HepG2 (cell line): Measurements from ENCODE around the gene SLC22A31. TPM values are rescaled to one million over a fixed set of nuclear protein-coding genes. Genes with fewer than 3 reads are reported as not detected.
A peak's percentile ranks its signal among the peaks of the same experiment; 100 is the strongest.

Experiments
- AKAP8 ChIP-seq: sonication (generic); formaldehyde crosslinking; IDR thresholded peaks from 2 replicates; pipeline ENCODE4 v1.5.1; 2020; ENCODE audit warnings: mild to moderate bottlenecking, missing genetic modification reagents
- HNRNPLL ChIP-seq: fragments of 200-400 bp; formaldehyde crosslinking; IDR thresholded peaks from 2 replicates; pipeline ENCODE4 v1.6.1; 2017; ENCODE audit warnings: mild to moderate bottlenecking, low read depth, low read length; ENCODE audit not compliant: poor library complexity, severe bottlenecking
- KDM1A ChIP-seq: IDR thresholded peaks from 2 replicates; pipeline ENCODE4 v1.6.1; 2016; ENCODE audit warnings: missing compliant biosample characterization
- KLF15 ChIP-seq: sonication (generic); formaldehyde crosslinking; IDR thresholded peaks from 2 replicates; pipeline ENCODE4 v1.8.1; 2023; ENCODE audit warnings: borderline replicate concordance, mild to moderate bottlenecking, inconsistent platforms, missing genetic modification reagents, mixed read lengths
- LCORL ChIP-seq, 2 experiments: fragments of 450-650 bp in 1 of 2; sonication (generic) in 1 of 2; formaldehyde crosslinking in 1 of 2; IDR thresholded peaks; 2 replicates each; pipeline versions ENCODE4 v1.5.0 to v1.6.1; 2017 to 2020; ENCODE audit warnings: antibody characterized with exemption in 1 of 2, missing genetic modification reagents in 1 of 2
- ONECUT2 ChIP-seq: sonication (generic); formaldehyde crosslinking; IDR thresholded peaks from 2 replicates; pipeline ENCODE4 v1.4.0; 2020; ENCODE audit warnings: missing genetic modification reagents
- PCBP1 ChIP-seq: fragments of 200-400 bp; formaldehyde crosslinking; IDR thresholded peaks from 2 replicates; pipeline ENCODE4 v1.6.1; 2017; ENCODE audit warnings: mild to moderate bottlenecking, low read depth, low read length, borderline replicate concordance
- REPIN1 ChIP-seq: sonication (generic); formaldehyde crosslinking; IDR thresholded peaks from 2 replicates; pipeline ENCODE4 v1.8.0; 2022; ENCODE audit warnings: missing genetic modification reagents, low read depth, mild to moderate bottlenecking, borderline replicate concordance
- SNRNP70 ChIP-seq: fragments of 200-400 bp; formaldehyde crosslinking; IDR thresholded peaks from 2 replicates; pipeline ENCODE4 v1.6.1; 2017; ENCODE audit warnings: mild to moderate bottlenecking, low read depth, low read length, moderate library complexity
- SP5 ChIP-seq: IDR thresholded peaks from 2 replicates; pipeline ENCODE4 v1.6.1; 2016; ENCODE audit warnings: low read depth, borderline replicate concordance
- TOPORS ChIP-seq: sonication (generic); formaldehyde crosslinking; IDR thresholded peaks from 2 replicates; pipeline ENCODE4 v1.8.0; 2023; ENCODE audit warnings: mild to moderate bottlenecking, missing genetic modification reagents
- YY1 ChIP-seq: IDR thresholded peaks from 2 replicates; pipeline ENCODE4 v1.6.1; 2011; ENCODE audit warnings: low read length, low read depth, moderate library complexity, mild to moderate bottlenecking; ENCODE audit not compliant: insufficient read depth, insufficient replicate concordance
- ZNF766 ChIP-seq: sonication (generic); formaldehyde crosslinking; IDR thresholded peaks from 2 replicates; pipeline ENCODE4 v1.5.0; 2020; ENCODE audit warnings: missing genetic modification reagents, borderline replicate concordance
- ZNF841 ChIP-seq: sonication (generic); formaldehyde crosslinking; IDR thresholded peaks from 2 replicates; pipeline ENCODE4 v1.8.1; 2023; ENCODE audit warnings: missing genetic modification reagents, borderline replicate concordance
- polyA plus RNA-seq, 8 experiments: library from polyadenylated mRNA; depleted of rRNA in 3 of 8; stranded (reverse) in 7 of 8; unstranded in 1 of 8; fragments of >200 nt; fragmentation: Illumina TruSeq in 4 of 8; extraction: Trizol in 4 of 8; gene quantifications; 2 replicates each; pipeline versions ENCODE4 v1.2.1 to v1.2.3, GENCODE V29; 2011 to 2016; ENCODE audit warnings: low read depth in 4 of 8, missing spikeins in 1 of 8, mixed read lengths in 1 of 8; ENCODE audit not compliant: insufficient read depth in 1 of 8
- total RNA-seq, 5 experiments: library from RNA; depleted of rRNA; stranded (reverse); fragments of >200 nt; fragmentation: Illumina TruSeq; extraction: Trizol; gene quantifications; 2 replicates each; pipeline ENCODE4 v1.2.3, GENCODE V29; 2016; ENCODE audit warnings: low read depth in 1 of 5
- TF ChIP-seq, protein P1 (sequence below): sonication (generic); formaldehyde crosslinking; IDR thresholded peaks from 2 replicates; pipeline ENCODE4 v1.8.0; 2022; ENCODE audit warnings: mild to moderate bottlenecking, missing genetic modification reagents; ENCODE audit not compliant: insufficient replicate concordance
- TF ChIP-seq, protein P2 (sequence below): sonication (generic); formaldehyde crosslinking; IDR thresholded peaks from 2 replicates; pipeline ENCODE4 v1.5.1; 2020; ENCODE audit warnings: mild to moderate bottlenecking, missing genetic modification reagents, borderline replicate concordance
- TF ChIP-seq, protein P3 (sequence below): sonication (generic); formaldehyde crosslinking; conservative IDR thresholded peaks from 2 replicates; pipeline ENCODE4 v1.4.0; 2020; ENCODE audit warnings: mild to moderate bottlenecking, missing genetic modification reagents, moderate library complexity

The SLC22A31 gene
- total and polyA plus RNA-seq, 2 of the 13 experiments (the other 11 are each of a cell fraction or from before 2014, with no cell fraction given) = 67.3 to 83.3 TPM

DNA sequence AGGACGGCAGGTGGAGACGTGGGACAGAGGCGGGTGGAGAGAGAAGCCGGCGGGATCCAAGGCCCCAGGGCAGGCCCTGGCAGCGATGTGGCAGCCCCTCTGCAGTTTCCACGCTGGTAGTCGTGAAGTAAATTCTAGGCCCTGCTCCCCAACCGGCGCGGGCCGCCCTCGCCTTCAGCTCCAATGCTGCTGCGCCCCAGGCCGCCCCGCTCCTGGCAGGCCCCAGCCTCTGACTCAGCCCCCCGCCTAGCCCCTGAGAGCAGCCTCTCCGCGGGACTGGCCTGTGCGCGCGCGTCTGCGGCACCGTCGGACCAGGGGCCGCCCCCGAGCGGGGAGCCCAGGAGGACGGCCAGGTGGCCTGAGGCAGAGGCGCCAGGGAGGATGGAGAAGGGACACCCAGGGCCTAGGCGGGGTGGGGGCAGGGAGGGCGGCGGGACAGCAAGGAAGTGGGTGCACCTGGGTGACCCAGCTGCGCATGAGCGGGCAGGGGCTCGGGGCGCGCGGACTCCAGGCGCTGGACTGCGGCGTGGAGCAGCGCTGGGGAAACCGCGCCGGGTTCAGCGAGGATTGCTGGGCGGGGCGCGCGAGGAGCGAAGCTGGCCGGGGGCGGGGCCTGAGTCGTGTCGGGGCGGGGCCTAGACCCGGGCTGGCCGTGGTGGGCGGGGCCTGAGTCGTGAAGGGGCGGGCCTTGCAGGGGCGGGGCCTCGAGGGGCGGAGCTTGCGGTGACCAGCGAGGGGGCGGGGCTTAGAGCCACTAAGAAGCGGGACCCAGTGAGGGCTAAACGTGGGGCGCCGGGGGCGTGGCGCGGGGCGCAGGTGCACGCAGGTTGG lies 46.8 kb upstream of the SLC22A31 start (continued):
- TF ChIP-seq SP5 = peak; percentile 21; the same call in 1 of the 2 replicates
- no peak for TF ChIP-seq KDM1A
- no peak for TF ChIP-seq ZNF841 (CRISPR knock-in tag)
- TF ChIP-seq PCBP1 = no peak
- TF ChIP-seq SNRNP70 = no peak
- peak; percentile 81 for TF ChIP-seq AKAP8 (CRISPR knock-in tag)
- no peak; the same call in 1 of the 2 replicates for TF ChIP-seq REPIN1 (CRISPR knock-in tag)
- peak; percentile 40 for TF ChIP-seq YY1
- TF ChIP-seq ZNF766 (CRISPR knock-in tag) = no peak
- TF ChIP-seq, protein P1, sequence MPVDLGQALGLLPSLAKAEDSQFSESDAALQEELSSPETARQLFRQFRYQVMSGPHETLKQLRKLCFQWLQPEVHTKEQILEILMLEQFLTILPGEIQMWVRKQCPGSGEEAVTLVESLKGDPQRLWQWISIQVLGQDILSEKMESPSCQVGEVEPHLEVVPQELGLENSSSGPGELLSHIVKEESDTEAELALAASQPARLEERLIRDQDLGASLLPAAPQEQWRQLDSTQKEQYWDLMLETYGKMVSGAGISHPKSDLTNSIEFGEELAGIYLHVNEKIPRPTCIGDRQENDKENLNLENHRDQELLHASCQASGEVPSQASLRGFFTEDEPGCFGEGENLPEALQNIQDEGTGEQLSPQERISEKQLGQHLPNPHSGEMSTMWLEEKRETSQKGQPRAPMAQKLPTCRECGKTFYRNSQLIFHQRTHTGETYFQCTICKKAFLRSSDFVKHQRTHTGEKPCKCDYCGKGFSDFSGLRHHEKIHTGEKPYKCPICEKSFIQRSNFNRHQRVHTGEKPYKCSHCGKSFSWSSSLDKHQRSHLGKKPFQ (CRISPR knock-in tag) = peak; percentile 71
- TF ChIP-seq, protein P2, sequence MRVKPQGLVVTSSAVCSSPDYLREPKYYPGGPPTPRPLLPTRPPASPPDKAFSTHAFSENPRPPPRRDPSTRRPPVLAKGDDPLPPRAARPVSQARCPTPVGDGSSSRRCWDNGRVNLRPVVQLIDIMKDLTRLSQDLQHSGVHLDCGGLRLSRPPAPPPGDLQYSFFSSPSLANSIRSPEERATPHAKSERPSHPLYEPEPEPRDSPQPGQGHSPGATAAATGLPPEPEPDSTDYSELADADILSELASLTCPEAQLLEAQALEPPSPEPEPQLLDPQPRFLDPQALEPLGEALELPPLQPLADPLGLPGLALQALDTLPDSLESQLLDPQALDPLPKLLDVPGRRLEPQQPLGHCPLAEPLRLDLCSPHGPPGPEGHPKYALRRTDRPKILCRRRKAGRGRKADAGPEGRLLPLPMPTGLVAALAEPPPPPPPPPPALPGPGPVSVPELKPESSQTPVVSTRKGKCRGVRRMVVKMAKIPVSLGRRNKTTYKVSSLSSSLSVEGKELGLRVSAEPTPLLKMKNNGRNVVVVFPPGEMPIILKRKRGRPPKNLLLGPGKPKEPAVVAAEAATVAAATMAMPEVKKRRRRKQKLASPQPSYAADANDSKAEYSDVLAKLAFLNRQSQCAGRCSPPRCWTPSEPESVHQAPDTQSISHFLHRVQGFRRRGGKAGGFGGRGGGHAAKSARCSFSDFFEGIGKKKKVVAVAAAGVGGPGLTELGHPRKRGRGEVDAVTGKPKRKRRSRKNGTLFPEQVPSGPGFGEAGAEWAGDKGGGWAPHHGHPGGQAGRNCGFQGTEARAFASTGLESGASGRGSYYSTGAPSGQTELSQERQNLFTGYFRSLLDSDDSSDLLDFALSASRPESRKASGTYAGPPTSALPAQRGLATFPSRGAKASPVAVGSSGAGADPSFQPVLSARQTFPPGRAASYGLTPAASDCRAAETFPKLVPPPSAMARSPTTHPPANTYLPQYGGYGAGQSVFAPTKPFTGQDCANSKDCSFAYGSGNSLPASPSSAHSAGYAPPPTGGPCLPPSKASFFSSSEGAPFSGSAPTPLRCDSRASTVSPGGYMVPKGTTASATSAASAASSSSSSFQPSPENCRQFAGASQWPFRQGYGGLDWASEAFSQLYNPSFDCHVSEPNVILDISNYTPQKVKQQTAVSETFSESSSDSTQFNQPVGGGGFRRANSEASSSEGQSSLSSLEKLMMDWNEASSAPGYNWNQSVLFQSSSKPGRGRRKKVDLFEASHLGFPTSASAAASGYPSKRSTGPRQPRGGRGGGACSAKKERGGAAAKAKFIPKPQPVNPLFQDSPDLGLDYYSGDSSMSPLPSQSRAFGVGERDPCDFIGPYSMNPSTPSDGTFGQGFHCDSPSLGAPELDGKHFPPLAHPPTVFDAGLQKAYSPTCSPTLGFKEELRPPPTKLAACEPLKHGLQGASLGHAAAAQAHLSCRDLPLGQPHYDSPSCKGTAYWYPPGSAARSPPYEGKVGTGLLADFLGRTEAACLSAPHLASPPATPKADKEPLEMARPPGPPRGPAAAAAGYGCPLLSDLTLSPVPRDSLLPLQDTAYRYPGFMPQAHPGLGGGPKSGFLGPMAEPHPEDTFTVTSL (CRISPR knock-in tag) = 0 out of 2 replicates have a peak, but pooled peaks have one; percentile 49
- 0 out of 2 replicates have a peak, but pooled peaks have one; percentile 61 for TF ChIP-seq KLF15
- 0 out of 2 replicates have a peak, but pooled peaks have one; percentile 22 for TF ChIP-seq TOPORS (CRISPR knock-in tag)
- no peak for TF ChIP-seq ONECUT2 (CRISPR knock-in tag)
- no peak for TF ChIP-seq LCORL (IDR thresholded peaks at IDR 0.05)
- no peak; the same call in 1 of the 2 replicates for TF ChIP-seq LCORL (CRISPR knock-in tag; IDR thresholded peaks at IDR 0.05)
- TF ChIP-seq, protein P3, sequence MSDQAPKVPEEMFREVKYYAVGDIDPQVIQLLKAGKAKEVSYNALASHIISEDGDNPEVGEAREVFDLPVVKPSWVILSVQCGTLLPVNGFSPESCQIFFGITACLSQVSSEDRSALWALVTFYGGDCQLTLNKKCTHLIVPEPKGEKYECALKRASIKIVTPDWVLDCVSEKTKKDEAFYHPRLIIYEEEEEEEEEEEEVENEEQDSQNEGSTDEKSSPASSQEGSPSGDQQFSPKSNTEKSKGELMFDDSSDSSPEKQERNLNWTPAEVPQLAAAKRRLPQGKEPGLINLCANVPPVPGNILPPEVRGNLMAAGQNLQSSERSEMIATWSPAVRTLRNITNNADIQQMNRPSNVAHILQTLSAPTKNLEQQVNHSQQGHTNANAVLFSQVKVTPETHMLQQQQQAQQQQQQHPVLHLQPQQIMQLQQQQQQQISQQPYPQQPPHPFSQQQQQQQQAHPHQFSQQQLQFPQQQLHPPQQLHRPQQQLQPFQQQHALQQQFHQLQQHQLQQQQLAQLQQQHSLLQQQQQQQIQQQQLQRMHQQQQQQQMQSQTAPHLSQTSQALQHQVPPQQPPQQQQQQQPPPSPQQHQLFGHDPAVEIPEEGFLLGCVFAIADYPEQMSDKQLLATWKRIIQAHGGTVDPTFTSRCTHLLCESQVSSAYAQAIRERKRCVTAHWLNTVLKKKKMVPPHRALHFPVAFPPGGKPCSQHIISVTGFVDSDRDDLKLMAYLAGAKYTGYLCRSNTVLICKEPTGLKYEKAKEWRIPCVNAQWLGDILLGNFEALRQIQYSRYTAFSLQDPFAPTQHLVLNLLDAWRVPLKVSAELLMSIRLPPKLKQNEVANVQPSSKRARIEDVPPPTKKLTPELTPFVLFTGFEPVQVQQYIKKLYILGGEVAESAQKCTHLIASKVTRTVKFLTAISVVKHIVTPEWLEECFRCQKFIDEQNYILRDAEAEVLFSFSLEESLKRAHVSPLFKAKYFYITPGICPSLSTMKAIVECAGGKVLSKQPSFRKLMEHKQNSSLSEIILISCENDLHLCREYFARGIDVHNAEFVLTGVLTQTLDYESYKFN (CRISPR knock-in tag) = 0 out of 2 replicates have a peak, but pooled peaks have one; percentile 40
- TF ChIP-seq HNRNPLL = peak; percentile 76
